H1 (cell line): ENCODE measurements around the gene TPH2. TPM values are rescaled to one million over a fixed set of nuclear protein-coding genes. Genes with fewer than 3 reads are reported as not detected.

ENCODE experiments used
- CTCF ChIA-PET: fragments of 300-600 bp; sonication (Branson Sonifier 250); formaldehyde crosslinking; loops from one replicate; lab custom pipeline; 2021; ENCODE audit not compliant: partially characterized antibody; lab: Charles Lee
- POLR2A ChIA-PET: fragments of 300-600 bp; sonication (Branson Sonifier 250); formaldehyde crosslinking; loops from one replicate; lab custom pipeline; 2021; ENCODE audit warnings: inconsistent platforms; ENCODE audit not compliant: partially characterized antibody; lab: Charles Lee
- DNase-seq, 2 experiments: peaks; one replicate each; pipeline versions ENCODE4 v3.0.0 to v3.0.0-alpha.2; 2010 to 2022; ENCODE audit warnings: low spot score in 2 of 2, low read depth in 1 of 2, mixed read lengths in 1 of 2
- FAIRE-seq: peaks from 2 replicates; lab custom pipeline; 2011; peaks lifted over from hg19 to GRCh38; lab: Jason Lieb, UNC
- H2AFZ ChIP-seq: 2 replicates; pipeline ENCODE4 v1.8.1; 2012; ENCODE audit warnings: low read length, inconsistent platforms
- H2AK5ac ChIP-seq: 2 replicates; pipeline ENCODE4 v1.6.1; 2013; ENCODE audit warnings: low read depth, low read length
- H2BK120ac ChIP-seq: replicated peaks from 2 replicates; pipeline ENCODE3; 2013; ENCODE audit warnings: low read depth, low read length, inconsistent platforms
- H2BK12ac ChIP-seq: 2 replicates; pipeline ENCODE4 v1.6.1; 2013; ENCODE audit warnings: low read depth, low read length
- H2BK15ac ChIP-seq: 2 replicates; pipeline ENCODE4 v1.6.1; 2013; ENCODE audit warnings: low read length
- H2BK20ac ChIP-seq: 2 replicates; pipeline ENCODE4 v1.6.1; 2013; ENCODE audit warnings: low read length
- H2BK5ac ChIP-seq: 2 replicates; pipeline ENCODE4 v1.6.1; 2013; ENCODE audit warnings: low read depth, low read length
- H3K14ac ChIP-seq: 2 replicates; pipeline ENCODE4 v1.6.1; 2013; ENCODE audit warnings: inconsistent platforms; ENCODE audit not compliant: insufficient read length
- H3K18ac ChIP-seq: 2 replicates; pipeline ENCODE4 v1.6.1; 2013; ENCODE audit warnings: low read length; ENCODE audit errors: extremely low read depth
- H3K23ac ChIP-seq: 2 replicates; pipeline ENCODE4 v1.6.1; 2013; ENCODE audit warnings: inconsistent platforms; ENCODE audit not compliant: insufficient read length
- H3K23me2 ChIP-seq: 2 replicates; pipeline ENCODE4 v1.6.1; 2013; ENCODE audit warnings: low read depth, low read length
- H3K27ac ChIP-seq: 2 replicates; pipeline ENCODE4 v1.6.1; 2011; ENCODE audit warnings: low read depth, low read length, inconsistent platforms
- H3K27me3 ChIP-seq, 4 experiments: replicated peaks in 1 of 4; 1 replicate in 1 of 4; 2 replicates in 3 of 4; pipeline versions ENCODE4 v1.6.1 to v1.8.1; 2011 to 2013; ENCODE audit warnings: low read length in 3 of 4, mild to moderate bottlenecking in 3 of 4, inconsistent platforms in 2 of 4, mixed read lengths in 2 of 4, moderate library complexity in 1 of 4; ENCODE audit not compliant: control insufficient read depth in 3 of 4, insufficient read depth in 3 of 4; ENCODE audit errors: extremely low read depth in 1 of 4
- H3K36me3 ChIP-seq, 4 experiments: 2 replicates each; pipeline versions ENCODE4 v1.6.1 to v1.8.1; 2011 to 2013; ENCODE audit warnings: mild to moderate bottlenecking in 4 of 4, low read length in 3 of 4, moderate library complexity in 2 of 4, control low read depth in 1 of 4, inconsistent platforms in 1 of 4; ENCODE audit not compliant: insufficient read depth in 4 of 4, control insufficient read depth in 2 of 4
- H3K4ac ChIP-seq: replicated peaks from 2 replicates; pipeline ENCODE3; 2013; ENCODE audit warnings: low read length, low read depth, mixed read lengths, inconsistent platforms; ENCODE audit not compliant: insufficient read length
- H3K4me1 ChIP-seq, 4 experiments: replicated peaks in 1 of 4; 1 replicate in 1 of 4; 2 replicates in 3 of 4; pipeline versions ENCODE4 v1.6.1 to v1.8.1; 2011 to 2013; ENCODE audit warnings: low read length in 3 of 4, inconsistent platforms in 2 of 4, mixed read lengths in 1 of 4; ENCODE audit not compliant: insufficient read depth in 4 of 4, control insufficient read depth in 3 of 4
- H3K4me2 ChIP-seq, 2 experiments: 2 replicates each; pipeline versions ENCODE4 v1.6.1 to v1.8.1; 2011 to 2013; ENCODE audit warnings: low read depth in 2 of 2, low read length in 2 of 2, control low read depth in 1 of 2, inconsistent platforms in 1 of 2, mild to moderate bottlenecking in 1 of 2; ENCODE audit not compliant: insufficient read depth in 1 of 2
- H3K4me3 ChIP-seq, 4 experiments: fragments of 200-600, 300-600 bp in 1 of 4; sonication (generic), shearing (Covaris generic), sonication (Bioruptor Twin) in 1 of 4; 2 replicates each; pipeline versions ENCODE4 v1.5.1 to v1.8.1; 2011 to 2016; ENCODE audit warnings: low read length in 4 of 4, low read depth in 3 of 4, control low read depth in 2 of 4, inconsistent platforms in 2 of 4, mild to moderate bottlenecking in 2 of 4, mixed read lengths in 1 of 4, moderate library complexity in 1 of 4; ENCODE audit not compliant: insufficient read depth in 2 of 4; ENCODE audit errors: extremely low read depth in 1 of 4
- H3K56ac ChIP-seq: replicated peaks from 2 replicates; pipeline ENCODE3; 2013; ENCODE audit warnings: low read depth, mild to moderate bottlenecking, mixed read lengths, low read length, inconsistent platforms; ENCODE audit not compliant: insufficient read length
- H3K79me1 ChIP-seq: 2 replicates; pipeline ENCODE4 v1.6.1; 2013; ENCODE audit warnings: low read depth, low read length, control low read depth
- H3K79me2 ChIP-seq, 2 experiments: 2 replicates each; pipeline versions ENCODE4 v1.6.1 to v1.8.1; 2012 to 2013; ENCODE audit warnings: low read length in 2 of 2, mild to moderate bottlenecking in 2 of 2, inconsistent platforms in 1 of 2; ENCODE audit not compliant: insufficient read depth in 2 of 2, control insufficient read depth in 1 of 2
- H3K9ac ChIP-seq, 4 experiments: replicated peaks in 1 of 4; 1 replicate in 1 of 4; 2 replicates in 3 of 4; pipeline versions ENCODE4 v1.6.1 to v1.8.1; 2011 to 2013; ENCODE audit warnings: low read depth in 3 of 4, low read length in 3 of 4, control low read depth in 2 of 4, mild to moderate bottlenecking in 2 of 4, moderate library complexity in 2 of 4, inconsistent platforms in 1 of 4; ENCODE audit errors: extremely low read depth in 1 of 4
- H3K9me3 ChIP-seq, 2 experiments: 2 replicates each; pipeline versions ENCODE4 v1.6.1 to v1.8.1; 2012 to 2013; ENCODE audit warnings: mild to moderate bottlenecking in 2 of 2, moderate library complexity in 2 of 2, control low read depth in 1 of 2, inconsistent platforms in 1 of 2, low read depth in 1 of 2, low read length in 1 of 2, mixed read lengths in 1 of 2; ENCODE audit not compliant: insufficient read depth in 2 of 2
- H4K20me1 ChIP-seq, 2 experiments: replicated peaks in 1 of 2; 2 replicates each; pipeline versions ENCODE3 to v1.8.1; 2011 to 2013; ENCODE audit warnings: inconsistent platforms in 2 of 2, low read length in 2 of 2, mild to moderate bottlenecking in 1 of 2; ENCODE audit not compliant: insufficient read depth in 2 of 2, control insufficient read depth in 1 of 2
- H4K5ac ChIP-seq: 2 replicates; pipeline ENCODE4 v1.6.1; 2013; ENCODE audit warnings: low read length, low read depth, mixed read lengths, inconsistent platforms; ENCODE audit not compliant: insufficient read length
- H4K8ac ChIP-seq: 2 replicates; pipeline ENCODE4 v1.8.0; 2013; ENCODE audit warnings: mild to moderate bottlenecking, moderate library complexity, low read length, inconsistent platforms; ENCODE audit not compliant: insufficient read depth; ENCODE audit errors: extremely low read depth
- H4K91ac ChIP-seq: replicated peaks from 2 replicates; pipeline ENCODE3; 2013; ENCODE audit warnings: low read length, mixed read lengths, inconsistent platforms; ENCODE audit not compliant: insufficient read length
- ASH2L ChIP-seq: fragments of 200-600, 300-600 bp; sonication (generic); IDR thresholded peaks from one replicate; pipeline ENCODE4 v1.7.1; 2017; ENCODE audit warnings: low read length
- BRCA1 ChIP-seq: IDR thresholded peaks from 2 replicates; pipeline ENCODE4 v1.6.1; 2012; ENCODE audit warnings: low read depth, low read length, improper control_type of control experiment
- CBX8 ChIP-seq: fragments of 300-800, 300-1000 bp; sonication (generic); IDR thresholded peaks from 2 replicates; pipeline ENCODE4 v1.7.1; 2016; ENCODE audit warnings: low read depth, low read length, borderline replicate concordance
- EGR1 ChIP-seq: IDR thresholded peaks from 2 replicates; pipeline ENCODE4 v1.6.1; 2011; ENCODE audit warnings: low read depth, low read length, borderline replicate concordance
- EZH2 ChIP-seq: fragments of 200-600 bp; sonication (generic); IDR thresholded peaks from 2 replicates; pipeline ENCODE4 v1.7.1; 2012; ENCODE audit warnings: low read depth, mild to moderate bottlenecking, moderate library complexity, low read length, inconsistent platforms; ENCODE audit not compliant: severe bottlenecking
- NANOG ChIP-seq: IDR thresholded peaks from 2 replicates; pipeline ENCODE4 v1.6.1; 2011; ENCODE audit warnings: low read length, low read depth, mild to moderate bottlenecking, inconsistent platforms; ENCODE audit not compliant: insufficient read depth, poor library complexity, severe bottlenecking
- POLR2A ChIP-seq, 2 experiments: IDR thresholded peaks; 1 replicate in 1 of 2; 2 replicates in 1 of 2; pipeline ENCODE4 v1.6.1; 2011; ENCODE audit warnings: low read depth in 2 of 2, low read length in 2 of 2, mild to moderate bottlenecking in 2 of 2; ENCODE audit errors: control extremely low read depth in 1 of 2
- SIRT6 ChIP-seq: IDR thresholded peaks from one replicate; pipeline ENCODE4 v1.7.1; 2012; ENCODE audit warnings: low read length, inconsistent platforms
- SP1 ChIP-seq: IDR thresholded peaks from 2 replicates; pipeline ENCODE4 v1.6.1; 2011; ENCODE audit warnings: low read depth, low read length
- SUZ12 ChIP-seq: fragments of 200-600 bp; sonication (generic); IDR thresholded peaks from 2 replicates; pipeline ENCODE4 v1.6.1; 2012; ENCODE audit warnings: mild to moderate bottlenecking, inconsistent platforms, low read length, moderate library complexity, mixed read lengths
- WGBS, 2 experiments: shearing (Covaris generic) in 1 of 2; methylation state at CpG; one replicate each; pipeline versions ENCODE4 v1.1.6 to v1.1.7; 2013 to 2015; ENCODE audit warnings: low lambda C conversion rate in 2 of 2, mixed read lengths in 2 of 2, inconsistent platforms in 1 of 2, low coverage in 1 of 2, missing lambda C conversion rate in 1 of 2; ENCODE audit not compliant: insufficient replicate concordance in 2 of 2, insufficient coverage in 1 of 2, insufficient read length in 1 of 2; ENCODE audit errors: extremely low coverage in 1 of 2, missing lambda C conversion rate in 1 of 2; 5-methylcytosine and 5-hydroxymethylcytosine counted together
- polyA plus RNA-seq, 7 experiments: library from polyadenylated mRNA; depleted of rRNA in 3 of 7; stranded (reverse) in 5 of 7; unstranded in 2 of 7; fragments of >200 nt in 5 of 7; fragments of 200-250 nt in 2 of 7; gene quantifications; 1 replicate in 5 of 7; 2 replicates in 1 of 7; 4 replicates in 1 of 7; pipeline versions ENCODE4 v1.2.1 to v1.2.3, GENCODE V29; 2011 to 2013; ENCODE audit warnings: missing spikeins in 2 of 7, mixed read lengths in 2 of 7
- total RNA-seq: library from RNA; stranded (reverse); fragmentation: NEBNext Ultra II Directional; extraction: Animal tissue kit (Norgen Biotek cat#: 25700); gene quantifications from 2 replicates; pipeline ENCODE4 v1.2.1, GENCODE V29; 2021

The TPH2 gene
- total and polyA plus RNA-seq, 2 of the 8 experiments (the other 6 are each of a cell fraction or from before 2014, with no cell fraction given): 0.57 to 1.1 TPM

GRCh38 chr12:72028966-72029365 lies 90.3 kb downstream of the TPH2 start:
- no peak overlapping the region for H2BK5ac ChIP-seq
- no peak overlapping the region for H4K91ac ChIP-seq
- H3K4me2 ChIP-seq: no peak overlapping the region
- H3K9me3 ChIP-seq: no peaks in the 10 kb centered on the region
- no peak overlapping the region for H4K8ac ChIP-seq
- H2AK5ac ChIP-seq: no peak overlapping the region
- no peak overlapping the region for H2BK15ac ChIP-seq
- no peak for DNase-seq
- no peak overlapping the region for H2AFZ ChIP-seq
- no peak overlapping the region for H3K4me3 ChIP-seq
- H4K5ac ChIP-seq: no peak overlapping the region
- no peaks in the 10 kb centered on the region for H3K4me1 ChIP-seq
- no peak overlapping the region for H2BK20ac ChIP-seq
- no peaks in the 10 kb centered on the region for H3K79me2 ChIP-seq
- no peaks in the 10 kb centered on the region for H4K20me1 ChIP-seq
- no peak overlapping the region for H3K56ac ChIP-seq
- H3K4ac ChIP-seq: no peak overlapping the region
- no peak overlapping the region for H3K23ac ChIP-seq
- ChIA-PET POLR2A (no interaction called here), CTCF (interaction anchor here (0.6 to 1.6 kb wide), 4 partner anchors 12 to 30 kb away, joined by 3 to 7 read pairs (median 4); no protein-coding TSS in a partner anchor)
- FAIRE-seq: no peak
- no peak overlapping the region for H2BK120ac ChIP-seq
- H2BK12ac ChIP-seq: no peak overlapping the region
- no peak overlapping the region for H3K14ac ChIP-seq
- 85% methylated on average over 1 of the region's 1 CpG; no CpG with 5 or more reads in 1 of the 2 experiments for WGBS, 2 experiments
- H3K27ac ChIP-seq: no peak overlapping the region
- H3K23me2 ChIP-seq: no peaks in the 10 kb centered on the region
- no peak overlapping the region for H3K18ac ChIP-seq
- H3K9ac ChIP-seq: no peak overlapping the region
- no peaks in the 10 kb centered on the region for H3K79me1 ChIP-seq
- no peaks in the 10 kb centered on the region for H3K27me3 ChIP-seq
- no peaks in the 10 kb centered on the region for H3K36me3 ChIP-seq
- TF ChIP-seq SIRT6: no peak
- TF ChIP-seq POLR2A (IDR thresholded peaks at IDR 0.05; ENCODE audit: control extremely low read depth in 1 of 2, low read depth in 2 of 2, low read length in 2 of 2): no peak
- TF ChIP-seq EGR1: no peak
- TF ChIP-seq ASH2L: no peak
- TF ChIP-seq SP1: no peak
- no peak for TF ChIP-seq SUZ12
- no peak for TF ChIP-seq CBX8
- TF ChIP-seq BRCA1: no peak
- TF ChIP-seq EZH2: no peak
- no peak for TF ChIP-seq NANOG
